NCI-H146 treated with DMSO at 0.1 percent for 48 hours (cell line): ENCODE results near the gene GPS2.

Experiments
- DNase-seq: peaks from one replicate; lab custom pipeline; 2025; ENCODE audit not compliant: unreplicated experiment; lab: John Stamatoyannopoulos, UW

The GPS2 gene, protein sequence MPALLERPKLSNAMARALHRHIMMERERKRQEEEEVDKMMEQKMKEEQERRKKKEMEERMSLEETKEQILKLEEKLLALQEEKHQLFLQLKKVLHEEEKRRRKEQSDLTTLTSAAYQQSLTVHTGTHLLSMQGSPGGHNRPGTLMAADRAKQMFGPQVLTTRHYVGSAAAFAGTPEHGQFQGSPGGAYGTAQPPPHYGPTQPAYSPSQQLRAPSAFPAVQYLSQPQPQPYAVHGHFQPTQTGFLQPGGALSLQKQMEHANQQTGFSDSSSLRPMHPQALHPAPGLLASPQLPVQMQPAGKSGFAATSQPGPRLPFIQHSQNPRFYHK

DNA sequence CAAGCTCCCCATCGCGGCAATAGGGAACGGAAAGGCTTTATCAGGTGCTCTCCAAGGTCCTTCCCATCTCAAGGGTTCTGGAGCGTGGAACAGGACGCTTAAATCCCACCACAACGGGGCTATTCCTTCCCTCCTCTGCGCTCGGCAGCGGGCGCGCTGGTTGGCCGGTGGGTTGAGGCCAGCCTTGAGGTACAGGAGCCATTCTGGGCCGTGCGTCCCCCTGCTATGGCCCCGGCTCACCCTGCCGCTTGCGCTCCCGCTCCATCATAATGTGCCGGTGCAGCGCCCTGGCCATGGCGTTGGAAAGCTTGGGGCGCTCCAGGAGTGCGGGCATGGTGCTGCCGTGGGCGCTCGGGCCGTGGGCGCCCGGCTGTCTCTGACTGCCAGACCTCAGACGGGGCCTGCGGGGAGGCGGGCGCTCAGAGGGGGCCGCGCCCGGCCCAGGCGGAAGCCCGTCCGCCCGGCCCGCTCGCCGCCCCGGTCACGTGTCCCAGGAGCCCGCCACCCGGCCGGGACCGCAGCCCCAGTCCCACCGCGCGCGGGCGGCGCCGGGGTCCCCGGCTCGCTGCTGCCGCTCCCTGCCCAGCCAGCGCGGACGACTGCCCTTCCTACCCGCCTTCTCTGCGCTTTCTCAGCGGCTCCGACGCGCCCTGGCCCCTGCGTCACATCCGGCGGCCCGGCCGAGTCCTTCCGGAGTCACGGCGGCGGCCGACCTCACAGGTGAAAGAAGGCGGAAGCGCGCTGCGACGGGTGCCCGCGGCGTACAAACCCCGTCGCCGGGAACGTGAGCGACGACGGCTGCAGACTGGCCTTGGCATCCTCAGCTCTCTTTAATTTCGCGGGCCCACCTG, at the start of gene GPS2:
Gene GPS2, minus strand, starts transcription at position 642 of the 851 bp plus-strand sequence. Its CDS starts 308 bp downstream, at position 334.
- DNase-seq, result peak; percentile 65

DNA sequence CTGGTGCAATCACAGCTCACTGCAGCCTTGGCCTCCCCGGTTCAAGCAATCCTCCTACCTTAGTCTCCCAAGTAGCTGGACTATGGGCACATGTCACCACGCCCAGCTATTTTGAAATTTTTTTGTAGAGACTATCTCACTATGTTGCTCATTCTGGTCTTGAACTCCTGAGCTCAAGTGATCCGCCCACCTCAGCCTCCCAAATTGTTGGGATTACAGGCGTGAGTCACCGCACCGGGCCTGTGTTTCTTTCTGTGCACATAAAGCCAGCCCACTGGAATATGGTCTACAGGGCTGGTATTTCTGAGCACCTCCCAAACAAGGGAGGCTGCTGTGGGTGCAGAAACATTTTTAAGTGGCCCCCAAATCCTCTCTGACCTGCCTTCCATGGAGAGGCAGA, 48.2 kb upstream of the GPS2 start:
- no peak for DNase-seq

DNA sequence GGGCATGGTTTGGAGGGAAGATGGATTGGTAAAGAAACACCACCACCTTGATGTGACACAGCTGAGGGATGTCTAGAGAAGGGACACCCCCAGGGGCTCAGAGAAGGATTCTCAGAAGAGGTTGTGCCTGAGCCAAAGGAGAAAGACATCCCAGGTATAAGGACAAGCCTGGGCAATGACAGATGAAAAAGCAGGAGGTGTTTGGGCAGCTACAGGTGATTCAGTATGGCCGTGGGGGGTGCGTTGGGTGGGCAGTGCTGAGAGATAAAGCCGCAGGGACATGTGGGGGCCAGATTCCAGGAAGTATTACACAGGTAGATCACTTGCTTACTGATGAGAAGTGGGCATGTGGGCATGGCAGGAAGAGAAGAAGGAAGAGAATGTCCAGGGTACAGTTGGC, 46.7 kb upstream of the GPS2 start:
- no peak for DNase-seq

DNA sequence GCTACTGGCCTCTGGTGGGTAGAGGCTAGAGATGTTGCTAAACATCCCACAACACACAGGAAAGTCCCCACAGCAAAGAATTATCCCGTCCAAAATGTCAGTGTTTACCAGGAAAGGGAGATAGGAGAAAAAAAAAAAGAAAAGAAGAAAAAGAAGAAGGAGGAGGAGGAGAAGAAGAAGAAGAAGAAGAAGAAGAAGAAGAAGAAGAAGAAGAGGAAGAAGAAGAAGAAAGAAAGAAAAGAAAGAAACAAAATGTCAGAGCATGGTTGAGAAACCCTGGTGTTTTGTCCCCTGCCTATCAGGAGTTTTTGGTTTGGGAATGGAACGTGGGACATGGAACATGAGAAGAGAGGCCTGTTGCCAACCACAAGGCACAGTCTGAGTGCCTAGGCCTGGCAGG, 42.2 kb upstream of the GPS2 start:
- no peak for DNase-seq

DNA sequence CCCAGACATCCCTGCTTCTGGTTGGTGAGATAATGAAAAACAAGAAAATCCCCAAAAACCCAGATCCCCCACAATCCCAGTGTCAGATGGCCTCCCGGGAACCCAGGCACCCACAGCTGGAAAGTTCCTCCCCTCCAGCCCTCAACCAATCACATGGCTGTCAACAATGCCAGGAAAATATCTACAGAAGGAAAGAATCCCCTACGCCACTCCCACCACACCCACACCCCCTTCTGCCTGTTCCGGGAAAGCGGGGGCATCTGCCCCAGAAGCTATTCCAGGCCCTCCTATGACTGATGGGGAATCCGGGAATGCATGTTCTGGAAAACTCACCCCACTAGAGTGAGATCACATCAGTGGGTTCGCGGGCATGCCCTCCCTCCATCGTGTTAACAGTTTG, 41.6 kb upstream of the GPS2 start:
- DNase-seq, result no peak

DNA sequence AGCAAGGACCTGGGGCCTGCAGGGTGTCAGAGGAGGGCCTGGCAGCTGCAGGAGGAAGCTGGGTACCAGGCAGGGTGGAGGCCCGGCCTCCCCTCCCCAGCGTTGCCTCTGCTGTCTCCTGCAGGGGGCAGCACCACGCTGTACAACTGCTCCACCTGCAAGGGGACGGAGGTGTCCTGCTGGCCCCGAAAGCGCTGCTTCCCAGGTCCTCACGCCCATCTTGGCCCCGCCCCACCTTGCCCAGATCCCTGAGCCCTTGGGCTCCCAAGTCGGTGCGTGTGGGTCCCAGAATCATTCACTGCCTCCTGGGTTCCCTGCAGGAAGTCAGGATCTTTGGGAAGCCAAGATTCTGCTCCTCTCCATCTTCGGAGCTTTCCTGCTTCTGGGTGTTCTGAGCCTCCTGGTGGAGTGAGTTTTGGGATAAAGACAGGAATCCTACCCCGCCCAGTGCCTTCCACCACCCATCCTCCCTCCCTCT, 41.0 kb upstream of the GPS2 start:
- DNase-seq, result peak; percentile 49

DNA sequence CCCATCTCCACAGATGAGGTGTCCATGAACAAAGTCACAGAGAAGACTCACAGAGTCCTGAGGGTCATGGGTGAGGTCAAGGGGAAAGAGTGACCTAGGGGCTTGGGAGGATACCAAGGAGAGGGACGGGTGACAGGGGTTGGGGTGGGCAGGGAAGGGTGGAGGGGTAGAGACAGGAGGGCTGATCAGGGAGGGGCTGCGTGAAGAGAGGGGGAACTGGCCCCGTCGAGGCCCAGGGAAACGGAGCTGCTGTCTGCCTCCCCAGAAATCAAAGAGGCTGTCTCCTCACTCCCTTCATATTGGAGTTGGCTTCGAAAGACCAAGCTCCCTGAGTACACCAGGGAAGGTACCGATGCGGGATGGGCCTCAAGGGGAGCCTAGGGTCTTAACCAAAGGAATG, 40.4 kb upstream of the GPS2 start:
- no peak for DNase-seq

DNA sequence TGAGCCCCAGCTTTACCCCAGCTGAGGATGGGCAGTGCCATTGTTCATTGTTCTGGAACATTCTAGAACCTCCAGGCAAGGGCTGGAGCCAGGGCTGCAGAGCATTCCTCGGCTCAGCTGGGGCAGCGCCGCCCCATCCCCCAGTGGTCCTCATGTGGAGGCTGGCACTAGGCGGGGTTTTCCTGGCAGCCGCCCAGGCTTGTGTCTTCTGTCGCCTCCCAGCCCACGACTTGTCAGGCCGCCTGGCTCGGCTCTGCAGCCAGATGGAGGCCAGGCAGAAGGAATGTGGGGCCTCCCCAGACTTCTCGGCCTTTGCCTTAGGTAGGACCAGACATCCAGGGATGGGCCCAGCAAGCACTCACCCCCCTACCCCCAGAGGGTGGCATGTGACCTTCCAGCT, 39.9 kb upstream of the GPS2 start, which contains the start of gene TMEM95:
Gene TMEM95, plus strand, starts transcription at position 104 of the 400 bp plus-strand sequence. Its CDS starts 49 bp downstream, at position 153.
- no peak for DNase-seq

DNA sequence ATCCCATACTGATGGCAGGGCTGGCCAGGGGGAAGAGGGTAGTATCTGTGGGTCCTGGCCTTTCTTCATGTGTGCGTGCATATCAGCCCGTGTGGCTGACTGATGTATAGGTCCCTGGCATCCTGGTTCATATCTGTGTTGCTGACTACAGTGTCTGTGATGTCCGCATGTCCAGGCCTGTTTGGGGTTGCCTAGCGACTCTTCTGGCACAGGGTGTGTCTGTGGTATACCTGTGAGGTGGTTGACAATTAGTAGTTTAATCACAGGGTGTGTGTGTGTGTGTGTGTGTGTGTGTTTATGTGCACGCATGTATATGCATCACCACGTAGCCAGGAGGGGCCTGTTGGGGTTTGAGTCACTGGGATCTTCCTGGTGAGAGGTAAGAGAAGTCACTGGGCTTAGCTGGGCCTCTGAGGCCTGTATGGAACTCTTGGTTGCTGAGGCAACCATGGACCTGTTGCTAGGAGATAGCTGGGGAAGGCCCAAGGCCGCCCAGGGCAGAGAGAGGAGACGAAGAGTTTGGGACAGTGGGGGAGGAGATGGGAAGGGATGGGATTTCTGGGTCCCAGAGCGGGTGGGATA, 39.2 kb upstream of the GPS2 start:
- DNase-seq, result no peak

DNA sequence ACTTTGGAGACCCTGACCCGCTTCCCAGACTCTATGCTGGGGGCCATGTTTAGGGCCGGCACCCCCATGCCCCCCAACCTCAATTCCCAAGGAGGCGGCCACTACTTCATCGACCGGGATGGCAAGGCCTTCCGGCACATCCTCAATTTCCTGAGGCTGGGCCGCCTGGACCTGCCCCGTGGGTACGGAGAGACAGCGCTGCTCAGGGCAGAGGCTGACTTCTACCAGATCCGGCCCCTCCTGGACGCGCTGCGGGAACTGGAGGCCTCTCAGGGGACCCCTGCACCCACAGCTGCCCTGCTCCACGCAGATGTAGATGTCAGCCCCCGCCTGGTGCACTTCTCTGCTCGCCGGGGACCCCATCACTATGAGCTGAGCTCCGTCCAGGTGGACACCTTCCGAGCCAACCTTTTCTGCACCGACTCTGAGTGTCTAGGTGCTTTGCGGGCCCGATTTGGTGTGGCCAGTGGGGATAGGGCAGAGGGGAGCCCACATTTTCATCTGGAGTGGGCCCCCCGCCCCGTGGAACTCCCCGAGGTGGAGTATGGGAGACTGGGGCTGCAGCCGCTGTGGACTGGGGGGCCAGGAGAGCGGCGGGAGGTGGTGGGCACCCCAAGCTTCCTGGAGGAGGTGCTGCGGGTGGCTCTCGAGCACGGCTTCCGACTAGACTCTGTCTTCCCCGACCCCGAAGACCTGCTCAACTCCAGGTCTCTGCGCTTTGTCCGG, 37.9 kb upstream of the GPS2 start:
- DNase-seq, result no peak

DNA sequence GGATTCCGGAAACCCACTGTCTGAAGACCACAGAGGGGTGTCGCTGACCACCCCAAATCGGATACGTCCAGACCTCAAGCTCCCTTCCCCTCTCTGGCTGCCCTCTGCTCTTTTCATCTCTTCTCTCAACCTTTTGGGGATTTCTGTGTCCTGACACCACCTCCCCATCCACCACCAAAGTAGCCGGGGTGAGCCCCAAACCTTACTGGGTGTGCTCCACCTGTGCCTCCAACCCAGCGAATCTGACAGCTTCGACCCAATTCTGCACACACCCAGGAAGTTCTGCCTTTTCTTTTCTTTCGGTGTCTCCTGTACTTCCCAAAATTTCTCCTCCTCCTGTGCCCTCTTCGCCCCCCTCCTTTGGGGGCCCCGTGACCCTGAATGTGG, 37.3 kb upstream of the GPS2 start:
- no peak for DNase-seq

DNA sequence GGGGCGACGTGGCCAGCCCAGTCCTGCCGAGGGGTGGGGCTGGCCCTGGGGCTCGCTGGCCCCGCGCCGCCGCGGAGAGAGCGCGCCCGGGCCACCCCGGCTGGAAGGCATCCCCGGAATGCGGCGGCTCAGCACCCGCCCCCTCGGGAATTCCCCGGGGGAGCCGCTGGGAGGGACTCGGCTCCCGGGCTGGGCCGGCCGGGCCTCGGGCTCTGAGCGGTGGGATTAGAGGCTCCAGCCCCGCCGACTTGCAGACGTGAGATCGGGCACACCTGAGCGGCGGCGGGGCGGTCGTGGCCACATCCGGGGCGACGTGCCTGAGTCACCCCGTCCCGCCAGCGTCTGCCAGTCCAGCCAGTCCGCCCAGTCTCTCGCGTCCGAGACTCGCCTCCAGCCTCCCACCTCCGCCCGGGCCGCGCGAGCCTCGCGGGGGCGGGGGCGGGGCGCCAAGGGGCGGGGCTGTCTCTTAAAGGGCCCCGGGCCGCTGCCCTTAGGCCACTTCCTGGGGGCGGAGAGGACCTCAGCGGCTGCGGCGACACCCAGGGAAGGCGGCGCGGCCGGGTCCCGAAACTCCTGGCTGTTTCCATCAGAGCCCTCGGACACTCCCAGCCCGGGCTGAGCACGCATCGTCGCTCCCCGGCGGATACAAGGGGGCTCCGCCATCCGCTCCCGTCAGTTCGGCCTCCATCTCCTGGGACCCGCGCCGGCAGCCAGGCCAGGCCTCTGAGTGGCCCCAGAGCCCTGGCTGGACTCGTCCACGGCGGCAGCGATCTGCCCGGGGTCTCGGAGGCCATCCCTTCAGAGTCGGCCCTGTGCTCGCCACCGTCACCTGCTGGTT, 36.7 kb upstream of the GPS2 start, which contains the start of gene KCTD11:
Gene KCTD11, plus strand, starts transcription at position 498 of the 838 bp plus-strand sequence.
- peak; percentile 13 for DNase-seq

DNA sequence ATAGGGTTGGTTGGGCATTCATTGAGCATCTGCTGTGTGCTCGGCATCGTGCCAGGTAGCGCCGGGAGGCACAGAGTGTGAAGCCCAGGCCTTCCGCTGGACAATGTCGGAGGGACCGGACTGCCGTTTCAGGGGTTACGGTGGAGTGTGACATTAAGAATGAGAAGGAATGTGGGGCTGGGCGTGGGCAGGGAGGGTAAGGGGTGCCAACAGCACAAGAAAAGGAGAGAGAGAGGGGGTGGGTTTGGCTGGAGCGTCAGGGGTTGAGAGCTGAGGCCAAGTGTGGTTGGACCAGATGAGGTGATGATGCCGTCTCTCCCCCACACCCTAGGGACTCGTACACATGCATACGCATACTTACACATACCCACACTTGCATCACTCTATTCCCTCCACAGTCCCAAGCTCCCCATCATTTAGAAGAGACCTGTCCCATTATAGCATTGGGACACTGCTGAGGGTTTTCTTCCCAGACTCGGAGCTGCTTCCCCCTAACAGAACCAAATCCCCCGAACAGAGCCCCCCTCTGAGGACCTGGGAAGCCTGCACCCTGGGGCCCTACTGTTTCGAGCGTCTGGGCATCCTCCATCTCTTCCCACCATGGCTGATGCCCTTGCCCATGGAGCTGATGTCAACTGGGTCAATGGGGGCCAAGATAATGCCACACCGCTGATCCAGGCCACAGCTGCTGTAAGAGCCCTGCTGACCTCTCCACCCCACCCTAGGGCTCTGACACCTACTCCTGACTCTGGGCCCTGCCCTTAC, 33.5 kb upstream of the GPS2 start:
- DNase-seq, result no peak

DNA sequence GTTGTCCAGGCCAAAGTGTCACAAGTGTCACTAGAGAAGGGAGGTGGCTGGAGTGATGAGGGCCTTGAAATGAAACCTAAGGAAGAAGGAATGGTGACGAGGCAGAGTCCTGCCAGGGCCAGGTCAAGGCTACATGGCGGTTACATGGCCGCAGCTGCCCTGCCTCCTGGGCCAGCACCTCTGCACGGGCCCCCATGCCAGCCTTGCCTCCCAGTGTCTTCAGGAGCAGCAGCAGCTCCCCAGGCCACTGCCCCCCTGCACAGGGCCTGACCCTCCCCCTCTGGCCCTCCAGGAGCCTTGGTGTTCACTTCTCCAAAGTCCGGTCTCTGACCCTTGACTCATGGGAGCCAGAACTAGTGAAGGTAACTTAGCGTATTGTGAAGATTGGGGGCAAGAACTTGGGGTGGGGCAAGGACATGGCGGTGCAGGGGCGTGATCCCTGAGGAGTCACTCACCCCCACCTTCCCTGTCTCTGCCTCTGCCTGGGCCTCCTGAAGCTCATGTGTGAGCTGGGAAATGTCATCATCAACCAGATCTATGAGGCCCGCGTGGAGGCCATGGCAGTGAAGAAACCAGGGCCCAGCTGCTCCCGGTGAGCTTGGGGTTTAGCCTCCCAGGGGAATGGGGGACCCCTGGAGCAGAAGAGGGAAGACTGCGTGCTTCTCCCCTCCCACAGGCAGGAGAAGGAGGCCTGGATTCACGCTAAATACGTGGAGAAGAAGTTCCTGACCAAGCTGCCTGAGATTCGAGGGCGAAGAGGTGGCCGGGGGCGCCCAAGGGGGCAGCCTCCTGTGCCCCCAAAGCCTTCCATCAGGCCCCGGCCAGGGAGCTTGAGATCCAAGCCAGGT, 32.7 kb upstream of the GPS2 start:
- DNase-seq, result no peak

DNA sequence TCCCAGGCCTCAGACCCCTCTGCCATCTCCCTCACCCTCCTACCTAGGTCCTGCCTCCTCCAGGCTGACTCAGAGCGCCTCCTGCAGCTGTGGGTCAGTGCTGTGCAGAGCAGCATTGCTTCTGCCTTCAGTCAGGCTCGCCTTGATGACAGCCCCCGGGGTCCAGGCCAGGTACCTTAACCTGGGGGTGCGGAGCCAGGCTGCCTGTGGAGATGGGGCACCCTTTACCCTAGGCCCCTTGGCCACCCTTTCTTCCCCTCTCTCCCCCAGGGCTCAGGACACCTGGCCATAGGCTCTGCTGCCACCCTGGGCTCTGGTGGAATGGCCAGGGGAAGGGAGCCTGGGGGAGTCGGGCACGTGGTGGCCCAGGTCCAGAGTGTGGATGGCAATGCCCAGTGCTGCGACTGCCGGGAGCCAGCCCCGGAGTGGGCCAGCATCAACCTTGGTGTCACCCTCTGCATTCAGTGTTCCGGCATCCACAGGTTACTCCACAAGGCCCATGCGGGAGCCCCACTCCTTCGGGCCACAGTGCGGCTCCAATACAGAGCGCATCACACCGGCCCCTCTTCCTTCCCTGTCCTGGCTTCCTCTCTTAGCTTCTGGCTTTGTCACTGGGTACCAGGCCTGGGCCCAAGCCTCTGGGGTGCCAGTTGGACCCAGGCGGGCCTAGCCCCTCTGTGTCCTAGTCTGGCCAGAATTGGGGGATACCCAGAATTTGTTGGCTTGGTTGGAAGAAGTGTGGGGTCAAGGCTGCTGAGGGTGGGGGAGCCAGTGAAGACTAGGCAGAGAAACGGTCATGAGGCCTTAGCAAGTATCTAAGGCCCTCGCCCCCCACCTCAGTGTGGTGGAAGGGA, 31.8 kb upstream of the GPS2 start:
- no peak for DNase-seq

DNA sequence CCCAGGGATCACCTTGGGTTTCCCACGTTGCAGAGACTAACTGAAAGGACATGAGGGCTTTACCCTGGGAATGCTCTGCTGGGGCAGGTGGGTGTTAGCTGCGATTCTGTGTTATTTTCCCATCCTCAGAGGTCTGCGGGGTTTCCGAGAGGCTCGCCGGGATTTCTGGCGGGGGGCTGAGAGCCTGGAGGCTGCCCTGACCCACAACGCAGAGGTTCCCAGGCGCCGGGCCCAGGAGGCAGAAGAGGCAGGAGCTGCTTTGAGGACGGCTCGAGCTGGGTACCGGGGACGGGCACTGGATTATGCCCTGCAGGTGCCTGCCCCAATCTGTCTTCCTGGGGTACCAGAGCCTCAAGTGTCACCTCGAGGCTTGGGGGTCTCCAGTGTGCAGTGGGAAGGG, 28.1 kb upstream of the GPS2 start:
- DNase-seq, result no peak

DNA sequence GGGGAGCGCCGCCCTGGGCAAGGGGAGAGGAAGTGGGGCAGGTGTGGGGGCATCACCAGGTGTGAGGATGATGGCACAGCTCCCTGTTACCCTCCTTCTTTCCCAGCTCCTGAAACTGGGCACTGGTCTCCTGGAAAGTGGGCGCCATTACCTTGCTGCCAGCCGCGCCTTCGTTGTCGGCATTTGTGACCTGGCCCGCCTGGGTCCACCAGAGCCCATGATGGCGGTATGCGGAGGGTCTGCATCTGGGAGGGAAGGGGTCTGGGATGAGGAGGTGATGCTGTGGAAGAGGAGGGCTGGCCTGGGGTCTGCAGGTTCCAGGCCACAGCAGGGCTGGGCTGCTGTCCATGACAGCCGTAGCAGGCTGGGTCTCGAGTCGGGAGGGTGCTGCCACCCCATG, 26.7 kb upstream of the GPS2 start:
- no peak for DNase-seq

DNA sequence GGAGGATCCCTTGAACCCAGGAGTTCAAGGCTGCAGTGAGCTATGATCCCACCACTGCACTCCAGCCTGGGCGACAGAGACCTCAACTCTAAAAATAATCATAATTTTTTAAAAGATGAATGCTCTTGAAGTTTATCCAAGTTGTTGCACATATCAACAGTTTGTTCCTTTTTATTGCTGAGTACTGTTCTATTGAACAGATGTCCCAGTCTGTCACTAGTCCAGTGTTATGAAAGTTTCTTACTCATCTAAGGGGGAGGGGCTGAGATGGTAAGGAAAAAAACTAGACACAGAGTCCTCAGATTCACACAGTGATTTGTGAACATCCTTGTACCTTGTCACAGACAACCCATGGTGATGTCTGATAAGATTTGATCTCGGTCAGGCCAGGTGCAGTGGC, 25.0 kb upstream of the GPS2 start:
- DNase-seq, result no peak
